ENCODE data around the gene PTPN2. TPM values are rescaled to one million over a fixed set of nuclear protein-coding genes. Genes with fewer than 3 reads are reported as not detected.

Gene PTPN2
- 10 to 100 TPM; 52.1 to 53.6 TPM for total RNA-seq

DNA sequence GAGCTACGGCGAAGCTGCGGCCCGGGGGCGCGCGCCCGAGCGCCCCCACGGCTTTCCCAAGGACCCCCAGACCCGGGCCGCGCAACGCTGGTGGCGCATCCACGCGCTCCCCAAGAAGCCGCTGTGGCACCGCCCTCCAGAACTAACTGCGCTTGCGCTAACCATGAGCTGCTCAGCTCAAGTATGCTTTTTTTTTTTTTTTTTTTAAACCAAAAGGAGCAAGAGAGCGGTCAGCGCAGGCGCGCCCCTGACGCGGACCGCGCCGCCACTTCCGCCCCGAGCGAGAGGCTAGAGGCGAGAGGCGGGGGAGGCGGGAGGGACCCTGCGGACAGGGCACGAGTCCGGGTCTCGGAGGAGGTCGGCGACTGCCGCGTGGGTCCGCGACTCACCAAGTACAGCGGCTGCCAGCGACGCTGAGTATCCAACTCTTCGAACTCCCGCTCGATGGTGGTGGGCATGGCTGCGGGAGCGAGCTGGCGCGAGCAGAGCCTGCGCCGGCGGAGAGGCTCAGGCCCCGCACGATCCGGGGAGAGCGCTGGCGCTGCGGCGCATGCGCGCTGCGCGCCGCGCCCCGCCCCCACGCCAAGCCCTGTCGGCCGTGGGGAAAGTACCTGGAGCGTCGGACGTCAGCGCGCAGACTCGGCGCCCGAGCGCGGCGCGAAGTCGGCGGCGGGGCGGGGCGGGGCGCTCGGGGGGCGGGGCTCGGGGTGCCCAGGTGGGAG is at the start of gene PTPN2:
Gene PTPN2, minus strand, starts transcription at position 554 of the 722 bp plus-strand sequence. Its CDS starts 96 bp downstream, at position 458.
- CTCF ChIA-PET: interaction anchor here (0.6 to 2.9 kb wide), 8 partner anchors 10 to 591 kb away, joined by 3 to 13 read pairs (median 4); no protein-coding TSS in a partner anchor

DNA sequence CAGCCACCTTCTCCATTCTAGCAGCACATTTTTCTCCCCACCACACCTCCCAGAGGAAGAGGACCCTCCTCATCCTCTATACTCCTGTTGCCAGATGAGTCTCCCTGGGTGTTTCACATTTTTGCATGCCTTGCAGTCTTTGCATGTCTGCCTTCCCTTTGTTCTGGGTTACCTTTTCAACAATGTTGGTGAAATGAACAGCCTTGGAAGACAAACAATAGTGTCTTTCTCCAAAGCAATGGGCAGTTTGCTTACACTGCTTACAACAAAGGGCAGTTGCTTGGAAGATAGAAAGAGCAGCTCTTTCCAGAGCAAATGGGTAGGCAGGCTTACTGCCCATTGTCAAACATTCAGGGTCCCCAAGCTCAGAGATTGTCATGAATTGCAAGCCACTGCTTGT is 49.3 kb upstream of the PTPN2 start:
- CTCF ChIA-PET: interaction anchor here (1.4 to 2.5 kb wide), 9 partner anchors 11 to 210 kb away, joined by 3 to 20 read pairs (median 10); no protein-coding TSS in a partner anchor
- POLR2A ChIA-PET: interaction anchor here (0.7 kb wide), 1 partner anchor 15 kb away, joined by 4 read pairs; no protein-coding TSS in a partner anchor

More for the DNA sequence above, at the start of gene PTPN2:
- POLR2A ChIA-PET: interaction anchor here (0.6 to 2.0 kb wide), 35 partner anchors 8 to 843 kb away, joined by 3 to 23 read pairs (median 5); partner anchors contain the start of genes AFG3L2, CEP192, FAM210A and PRELID3A

GRCh38 chr18:12930908-12931307 is 46.9 kb upstream of the PTPN2 start:
- CTCF ChIA-PET: interaction anchor here (0.7 kb wide), 1 partner anchor 90 kb away, joined by 3 read pairs; no protein-coding TSS in a partner anchor

GRCh38 chr18:12930376-12930775 is 46.3 kb upstream of the PTPN2 start:
- CTCF ChIA-PET: interaction anchor here (0.7 kb wide), 1 partner anchor 89 kb away, joined by 3 read pairs; no protein-coding TSS in a partner anchor
- POLR2A ChIA-PET: no interaction called here

More at GRCh38 chr18:12930908-12931307, 46.9 kb upstream of the PTPN2 start:
- POLR2A ChIA-PET: no interaction called here

- POLR2A ChIA-PET: no interaction called here
- CTCF ChIA-PET: no interaction called here
Observed at GRCh38 chr18:12929477-12930083, 45.5 kb upstream of the PTPN2 start.

GRCh38 chr18:12928641-12929040 is 44.6 kb upstream of the PTPN2 start:
- POLR2A ChIA-PET: no interaction called here

DNA sequence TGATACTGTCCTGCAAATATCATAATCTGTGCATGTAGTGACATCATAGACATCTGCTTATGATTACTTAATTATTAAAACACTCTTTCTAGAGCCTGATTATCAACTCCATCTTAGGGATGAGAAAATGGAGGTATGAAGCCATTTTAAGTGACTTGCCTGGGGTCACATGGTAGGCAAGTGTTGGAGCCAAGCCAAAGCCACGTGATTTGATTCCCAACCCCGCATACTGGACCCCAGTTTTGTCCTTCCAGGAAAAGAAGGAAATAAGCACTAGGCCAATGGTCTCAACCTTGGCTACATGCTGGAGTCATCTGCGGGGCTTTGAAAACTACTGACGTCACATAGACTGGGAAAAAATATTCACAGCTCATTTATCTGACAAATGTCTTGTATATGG is 44.2 kb upstream of the PTPN2 start:
- ChIA-PET CTCF (interaction anchor here (0.6 kb wide), 1 partner anchor 1794 kb away, joined by 3 read pairs; no protein-coding TSS in a partner anchor), POLR2A (no interaction called here)

More at GRCh38 chr18:12928641-12929040, 44.6 kb upstream of the PTPN2 start:
- CTCF ChIA-PET: no interaction called here

GRCh38 chr18:12924616-12925015 is 40.6 kb upstream of the PTPN2 start:
- ChIA-PET POLR2A (interaction anchor here (0.6 kb wide), 1 partner anchor 87 kb away, joined by 3 read pairs; no protein-coding TSS in a partner anchor), CTCF (interaction anchor here (1.3 kb wide), 1 partner anchor 41 kb away, joined by 3 read pairs; no protein-coding TSS in a partner anchor)

- ChIA-PET CTCF (interaction anchor here (0.6 to 2.0 kb wide), 2 partner anchors 195 to 206 kb away, joined by 4 to 7 read pairs; no protein-coding TSS in a partner anchor), POLR2A (interaction anchor here (0.6 kb wide), 1 partner anchor 39 kb away, joined by 3 read pairs; no protein-coding TSS in a partner anchor)
Observed at GRCh38 chr18:12922266-12922665, 38.2 kb upstream of the PTPN2 start.

DNA sequence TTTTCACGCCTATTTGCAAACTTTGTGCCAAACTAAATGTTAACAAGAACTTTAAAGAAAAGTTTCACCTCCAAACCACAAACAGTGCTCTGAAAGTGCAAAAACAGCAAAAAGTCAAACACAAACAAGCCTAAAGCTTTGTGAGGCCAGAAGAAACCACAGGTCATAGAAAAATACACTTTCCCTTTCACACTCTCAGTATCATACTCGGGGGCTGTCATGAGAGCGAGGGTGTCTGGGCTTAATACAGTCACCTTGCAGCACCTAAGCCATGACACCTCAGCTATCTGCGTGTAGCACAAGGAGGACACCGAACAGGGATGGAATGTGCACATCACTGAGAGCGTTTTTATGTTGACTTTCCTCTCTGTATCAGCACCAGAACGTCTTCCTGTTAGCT is 37.1 kb upstream of the PTPN2 start:
- ChIA-PET POLR2A (interaction anchor here (0.6 kb wide), 4 partner anchors 55 to 257 kb away, joined by 3 read pairs; no protein-coding TSS in a partner anchor), CTCF (interaction anchor here (1.0 to 2.0 kb wide), 3 partner anchors 10 to 194 kb away, joined by 3 to 7 read pairs (median 3); no protein-coding TSS in a partner anchor)

- ChIA-PET POLR2A (interaction anchor here (0.6 kb wide), 1 partner anchor 196 kb away, joined by 3 read pairs; no protein-coding TSS in a partner anchor), CTCF (interaction anchor here (1.4 to 3.0 kb wide), 2 partner anchors 22 to 168 kb away, joined by 3 to 10 read pairs; no protein-coding TSS in a partner anchor)
Observed at GRCh38 chr18:12911929-12912703, 28.1 kb upstream of the PTPN2 start.

GRCh38 chr18:12911025-12911928 is 27.2 kb upstream of the PTPN2 start:
- POLR2A ChIA-PET: interaction anchor here (0.6 kb wide), 1 partner anchor 27 kb away, joined by 5 read pairs; the partner anchor contains the start of gene PTPN2
- CTCF ChIA-PET: interaction anchor here (0.9 to 3.0 kb wide), 3 partner anchors 9 to 167 kb away, joined by 3 to 10 read pairs (median 3); no protein-coding TSS in a partner anchor

- ChIA-PET POLR2A (no interaction called here), CTCF (interaction anchor here (1.8 kb wide), 1 partner anchor 15 kb away, joined by 6 read pairs; no protein-coding TSS in a partner anchor)
Observed at GRCh38 chr18:12908706-12909105, 24.7 kb upstream of the PTPN2 start.

GRCh38 chr18:12907258-12907925 is 23.4 kb upstream of the PTPN2 start:
- POLR2A ChIA-PET: no interaction called here
- CTCF ChIA-PET: interaction anchor here (1.4 to 1.8 kb wide), 2 partner anchors 14 to 27 kb away, joined by 3 to 6 read pairs; no protein-coding TSS in a partner anchor

- ChIA-PET POLR2A (interaction anchor here (0.6 kb wide), 1 partner anchor 40 kb away, joined by 3 read pairs; no protein-coding TSS in a partner anchor), CTCF (interaction anchor here (1.4 kb wide), 1 partner anchor 28 kb away, joined by 3 read pairs; no protein-coding TSS in a partner anchor)
Observed at GRCh38 chr18:12906773-12907172, 22.7 kb upstream of the PTPN2 start.

GRCh38 chr18:12906119-12906518 is 22.1 kb upstream of the PTPN2 start:
- ChIA-PET CTCF (interaction anchor here (1.4 kb wide), 1 partner anchor 179 kb away, joined by 3 read pairs; no protein-coding TSS in a partner anchor), POLR2A (no interaction called here)

- CTCF ChIA-PET: interaction anchor here (1.2 kb wide), 1 partner anchor 23 kb away, joined by 5 read pairs; no protein-coding TSS in a partner anchor
- POLR2A ChIA-PET: interaction anchor here (1.1 kb wide), 1 partner anchor 21 kb away, joined by 11 read pairs; no protein-coding TSS in a partner anchor
Observed at GRCh38 chr18:12904012-12904516, 20.0 kb upstream of the PTPN2 start.
